A549 (cell line): ENCODE results near the gene RHBDD3. TPM values are rescaled to one million over a fixed set of nuclear protein-coding genes. Genes with fewer than 3 reads are reported as not detected.

ENCODE experiments used
- ATAC-seq, 2 experiments: fragments of 200-7000 bp in 1 of 2; fragments of >200 bp in 1 of 2; cut with Nextera tagmentation in 1 of 2; cut with Tn5 transposase in 1 of 2; 3 replicates each; pipeline versions ENCODE4 v1.8.0 to v1.9.1; 2018 to 2020; ENCODE audit warnings: mild to moderate bottlenecking in 1 of 2, moderate library complexity in 1 of 2
- CTCF ChIA-PET: fragments of 300-600 bp; sonication (Branson Sonifier 250); formaldehyde crosslinking; extraction: SDS; loops from one replicate; lab custom pipeline; 2021; ENCODE audit warnings: antibody characterized with exemption, inconsistent platforms; lab: Yijun Ruan, JAX
- POLR2A ChIA-PET: fragments of 350-600 bp; formaldehyde crosslinking; extraction: SDS; loops from one replicate; lab custom pipeline; 2021; ENCODE audit warnings: antibody characterized with exemption, inconsistent platforms; lab: Yijun Ruan, JAX
- DNase-seq, 2 experiments: peaks; one replicate each; pipeline versions ENCODE4 v3.0.0 to v3.0.0-alpha.2; 2011 to 2016; ENCODE audit warnings: low read depth in 1 of 2, low spot score in 1 of 2
- FAIRE-seq: peaks from 2 replicates; lab custom pipeline; 2011; peaks lifted over from hg19 to GRCh38; lab: Jason Lieb, UNC
- H3K27ac ChIP-seq, 2 experiments: fragments of >200 bp; sonication (Bioruptor Twin); formaldehyde crosslinking; 3 replicates each; pipeline ENCODE4 v1.5.1; 2016 to 2017
- H3K4me1 ChIP-seq: fragments of >200 bp; sonication (Bioruptor Twin); formaldehyde crosslinking; 3 replicates; pipeline ENCODE4 v1.6.1; 2016
- H3K4me2 ChIP-seq: fragments of >200 bp; sonication (Bioruptor Twin); formaldehyde crosslinking; 3 replicates; pipeline ENCODE4 v1.6.1; 2016
- H3K4me3 ChIP-seq: fragments of >200 bp; sonication (Bioruptor Twin); formaldehyde crosslinking; 3 replicates; pipeline ENCODE4 v1.5.1; 2016
- H3K9me3 ChIP-seq: fragments of >200 bp; sonication (Bioruptor Twin); formaldehyde crosslinking; 3 replicates; pipeline ENCODE4 v1.6.1; 2016
- CBX2 ChIP-seq: fragments of 200-600 bp; sonication (generic); IDR thresholded peaks from 2 replicates; pipeline ENCODE4 v1.6.1; 2016; ENCODE audit warnings: low read depth, mild to moderate bottlenecking, borderline replicate concordance
- CHD4 ChIP-seq: fragments of 200-600 bp; sonication (generic); IDR thresholded peaks from 2 replicates; pipeline ENCODE4 v1.6.1; 2016; ENCODE audit warnings: antibody characterized with exemption, mild to moderate bottlenecking, borderline replicate concordance
- ESRRA ChIP-seq: fragments of 150-350 bp; IDR thresholded peaks from 2 replicates; pipeline ENCODE4 v1.6.1; 2014; ENCODE audit warnings: mild to moderate bottlenecking, low read length, borderline replicate concordance
- FOXS1 ChIP-seq: fragments of 250-450 bp; sonication (Bioruptor Pico); IDR thresholded peaks from 2 replicates; pipeline ENCODE4 v1.5.0; 2020; ENCODE audit warnings: mild to moderate bottlenecking, moderate library complexity
- GATA3 ChIP-seq: IDR thresholded peaks from 2 replicates; pipeline ENCODE4 v1.6.1; 2012; ENCODE audit warnings: borderline replicate concordance
- HDAC2 ChIP-seq: fragments of 200-600 bp; sonication (generic); IDR thresholded peaks from 2 replicates; pipeline ENCODE4 v1.6.1; 2016
- HEYL ChIP-seq: fragments of 250-450 bp; sonication (Bioruptor Pico); IDR thresholded peaks from 2 replicates; pipeline ENCODE4 v1.8.0; 2021; ENCODE audit warnings: mild to moderate bottlenecking, moderate library complexity
- HOXA7 ChIP-seq: fragments of 250-450 bp; sonication (Bioruptor Pico); IDR thresholded peaks from 2 replicates; pipeline ENCODE4 v1.5.0; 2020; ENCODE audit warnings: mild to moderate bottlenecking, moderate library complexity
- HOXB13 ChIP-seq: fragments of 250-450 bp; sonication (Bioruptor Pico); IDR thresholded peaks from 2 replicates; pipeline ENCODE4 v1.5.0; 2020; ENCODE audit warnings: low read depth, mild to moderate bottlenecking, moderate library complexity
- JUN ChIP-seq, 2 experiments: fragments of >200 bp; sonication (Bioruptor Twin); formaldehyde crosslinking; IDR thresholded peaks; 2 replicates in 1 of 2; 3 replicates in 1 of 2; pipeline ENCODE4 v1.6.1; 2016 to 2017
- MAZ ChIP-seq: fragments of 150-350 bp; IDR thresholded peaks from 2 replicates; pipeline ENCODE4 v1.6.1; 2014; ENCODE audit warnings: antibody characterized with exemption, low read depth, low read length, borderline replicate concordance
- NFE2L2 ChIP-seq: fragments of 150-350 bp; conservative IDR thresholded peaks from 2 replicates; pipeline ENCODE4 v1.6.1; 2014; ENCODE audit warnings: low read length
- NR3C1 ChIP-seq: fragments of >200 bp; sonication (Bioruptor Twin); formaldehyde crosslinking; IDR thresholded peaks from 3 replicates; pipeline ENCODE4 v1.6.1; 2017
- PHF8 ChIP-seq: fragments of 200-600 bp; sonication (generic); IDR thresholded peaks from 2 replicates; pipeline ENCODE4 v1.6.1; 2016; ENCODE audit warnings: low read depth, mild to moderate bottlenecking, antibody characterized with exemption, moderate library complexity, borderline replicate concordance
- POLR2AphosphoS2 ChIP-seq: conservative IDR thresholded peaks from 2 replicates; pipeline ENCODE4 v1.6.1; 2012; ENCODE audit warnings: low read length, improper control_type of control experiment, inconsistent platforms
- RCOR1 ChIP-seq: fragments of 150-350 bp; IDR thresholded peaks from 2 replicates; pipeline ENCODE4 v1.6.1; 2014; ENCODE audit warnings: antibody characterized with exemption, low read length, low read depth
- REST ChIP-seq: fragments of 200-600 bp; sonication (generic); IDR thresholded peaks from 2 replicates; pipeline ENCODE4 v1.6.1; 2016; ENCODE audit warnings: antibody characterized with exemption, mild to moderate bottlenecking, moderate library complexity
- RFX5 ChIP-seq: fragments of 450-650 bp; IDR thresholded peaks from 2 replicates; pipeline ENCODE4 v1.7.1; 2014; ENCODE audit warnings: antibody characterized with exemption, mild to moderate bottlenecking, moderate library complexity
- RNF2 ChIP-seq: fragments of 200-600 bp; sonication (generic); IDR thresholded peaks from 2 replicates; pipeline ENCODE4 v1.6.1; 2016; ENCODE audit warnings: low read depth, mild to moderate bottlenecking, antibody characterized with exemption, moderate library complexity, borderline replicate concordance
- TFCP2L1 ChIP-seq: fragments of 250-450 bp; sonication (Bioruptor Pico); IDR thresholded peaks from 2 replicates; pipeline ENCODE4 v1.5.0; 2021; ENCODE audit warnings: mild to moderate bottlenecking
- USF2 ChIP-seq: fragments of 450-650 bp; IDR thresholded peaks from 2 replicates; pipeline ENCODE4 v1.6.1; 2014; ENCODE audit warnings: antibody characterized with exemption
- ZC3H11A ChIP-seq: fragments of 450-650 bp; IDR thresholded peaks from 2 replicates; pipeline ENCODE4 v1.6.1; 2014; ENCODE audit warnings: antibody characterized with exemption, mild to moderate bottlenecking
- ZFP36 ChIP-seq: fragments of 450-650 bp; IDR thresholded peaks from 2 replicates; pipeline ENCODE4 v1.6.1; 2014; ENCODE audit warnings: borderline replicate concordance; ENCODE audit not compliant: partially characterized antibody
- WGBS: methylation state at CpG from one replicate; pipeline ENCODE4 v1.1.6; 2017; ENCODE audit errors: missing lambda C conversion rate; 5-methylcytosine and 5-hydroxymethylcytosine counted together
- polyA plus RNA-seq, 4 experiments: library from polyadenylated mRNA; depleted of rRNA in 3 of 4; stranded (reverse); fragments of >200 nt; fragmentation: RNase III in 1 of 4; extraction: RNeasy Plus Mini Kit Qiagen cat#74134 plus additional on column Dnase treatment in 1 of 4; gene quantifications; 2 replicates in 3 of 4; 3 replicates in 1 of 4; pipeline ENCODE4 v1.2.3, GENCODE V29; 2011 to 2017
- TF ChIP-seq, protein P1 (sequence below): IDR thresholded peaks from 2 replicates; pipeline ENCODE4 v1.6.1; 2012; ENCODE audit warnings: low read depth, borderline replicate concordance
- TF ChIP-seq, protein P2 (sequence below): IDR thresholded peaks from 2 replicates; pipeline ENCODE4 v1.6.1; 2012
- TF ChIP-seq, protein P3 (sequence below): fragments of 250-450 bp; sonication (Bioruptor Pico); IDR thresholded peaks from 2 replicates; pipeline ENCODE4 v1.5.0; 2020; ENCODE audit warnings: low read depth, mild to moderate bottlenecking, moderate library complexity
- TF ChIP-seq, protein P4 (sequence below): fragments of >200 bp; sonication (Bioruptor Twin); formaldehyde crosslinking; IDR thresholded peaks from 3 replicates; pipeline ENCODE4 v1.6.1; 2016

RHBDD3 gene
- polyA plus RNA-seq, 2 of the 4 experiments (the other 2 are of a cell fraction) = 10.2 to 20.8 TPM

- Histone ChIP-seq H3K27ac (no peak overlapping the region), H3K9me3 (no peaks in the 10 kb centered on the region), H3K4me3 (no peak overlapping the region), H3K4me1 (peaks cover 3% of the 10 kb centered on the region), H3K4me2 (no peak overlapping the region)
- ChIA-PET CTCF (interaction anchor here (0.6 to 3.0 kb wide), 4 partner anchors 10 to 1227 kb away, joined by 3 to 11 read pairs (median 4); partner anchors contain the start of gene EMID1), POLR2A (no interaction called here)
- no peak for FAIRE-seq
- DNase-seq = no peak
- 72% methylated on average over 10 of the region's 14 CpGs for WGBS
- no peak for ATAC-seq
- no peak for TF ChIP-seq HEYL
- no peak for TF ChIP-seq FOXS1
- TF ChIP-seq HDAC2 = no peak
- no peak for TF ChIP-seq RNF2
- TF ChIP-seq, protein P1, sequence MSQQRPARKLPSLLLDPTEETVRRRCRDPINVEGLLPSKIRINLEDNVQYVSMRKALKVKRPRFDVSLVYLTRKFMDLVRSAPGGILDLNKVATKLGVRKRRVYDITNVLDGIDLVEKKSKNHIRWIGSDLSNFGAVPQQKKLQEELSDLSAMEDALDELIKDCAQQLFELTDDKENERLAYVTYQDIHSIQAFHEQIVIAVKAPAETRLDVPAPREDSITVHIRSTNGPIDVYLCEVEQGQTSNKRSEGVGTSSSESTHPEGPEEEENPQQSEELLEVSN = no peak
- TF ChIP-seq, protein P2, sequence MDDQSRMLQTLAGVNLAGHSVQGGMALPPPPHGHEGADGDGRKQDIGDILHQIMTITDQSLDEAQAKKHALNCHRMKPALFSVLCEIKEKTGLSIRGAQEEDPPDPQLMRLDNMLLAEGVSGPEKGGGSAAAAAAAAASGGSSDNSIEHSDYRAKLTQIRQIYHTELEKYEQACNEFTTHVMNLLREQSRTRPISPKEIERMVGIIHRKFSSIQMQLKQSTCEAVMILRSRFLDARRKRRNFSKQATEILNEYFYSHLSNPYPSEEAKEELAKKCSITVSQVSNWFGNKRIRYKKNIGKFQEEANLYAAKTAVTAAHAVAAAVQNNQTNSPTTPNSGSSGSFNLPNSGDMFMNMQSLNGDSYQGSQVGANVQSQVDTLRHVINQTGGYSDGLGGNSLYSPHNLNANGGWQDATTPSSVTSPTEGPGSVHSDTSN = no peak
- TF ChIP-seq MAZ = no peak
- TF ChIP-seq USF2 = no peak
- no peak for TF ChIP-seq CHD4
- TF ChIP-seq CBX2 = no peak
- TF ChIP-seq ESRRA = no peak
- no peak for TF ChIP-seq RCOR1
- TF ChIP-seq, protein P3, sequence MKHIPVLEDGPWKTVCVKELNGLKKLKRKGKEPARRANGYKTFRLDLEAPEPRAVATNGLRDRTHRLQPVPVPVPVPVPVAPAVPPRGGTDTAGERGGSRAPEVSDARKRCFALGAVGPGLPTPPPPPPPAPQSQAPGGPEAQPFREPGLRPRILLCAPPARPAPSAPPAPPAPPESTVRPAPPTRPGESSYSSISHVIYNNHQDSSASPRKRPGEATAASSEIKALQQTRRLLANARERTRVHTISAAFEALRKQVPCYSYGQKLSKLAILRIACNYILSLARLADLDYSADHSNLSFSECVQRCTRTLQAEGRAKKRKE (CRISPR knock-in tag) = no peak
- TF ChIP-seq HOXA7 = no peak
Observed at GRCh38 chr22:29215012-29215860, 52.5 kb downstream of the RHBDD3 start.

GRCh38 chr22:29214232-29214631 is 53.5 kb downstream of the RHBDD3 start:
- ChIA-PET POLR2A (no interaction called here), CTCF (interaction anchor here (1.9 to 3.0 kb wide), 2 partner anchors 16 to 31 kb away, joined by 4 to 11 read pairs; no protein-coding TSS in a partner anchor)
- DNase-seq (no peak), ATAC-seq (no peak), FAIRE-seq (no peak)
- Histone ChIP-seq H3K9me3 (no peaks in the 10 kb centered on the region), H3K4me3 (no peak overlapping the region), H3K4me1 (no peaks in the 10 kb centered on the region), H3K27ac (no peak overlapping the region), H3K4me2 (no peak overlapping the region)
- WGBS = 69% methylated on average over 6 of the region's 6 CpGs
- TF ChIP-seq, protein P2 = no peak
- TF ChIP-seq, protein P4, sequence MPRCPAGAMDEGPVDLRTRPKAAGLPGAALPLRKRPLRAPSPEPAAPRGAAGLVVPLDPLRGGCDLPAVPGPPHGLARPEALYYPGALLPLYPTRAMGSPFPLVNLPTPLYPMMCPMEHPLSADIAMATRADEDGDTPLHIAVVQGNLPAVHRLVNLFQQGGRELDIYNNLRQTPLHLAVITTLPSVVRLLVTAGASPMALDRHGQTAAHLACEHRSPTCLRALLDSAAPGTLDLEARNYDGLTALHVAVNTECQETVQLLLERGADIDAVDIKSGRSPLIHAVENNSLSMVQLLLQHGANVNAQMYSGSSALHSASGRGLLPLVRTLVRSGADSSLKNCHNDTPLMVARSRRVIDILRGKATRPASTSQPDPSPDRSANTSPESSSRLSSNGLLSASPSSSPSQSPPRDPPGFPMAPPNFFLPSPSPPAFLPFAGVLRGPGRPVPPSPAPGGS = no peak
- TF ChIP-seq ZC3H11A = no peak
- TF ChIP-seq ESRRA = no peak
- TF ChIP-seq NFE2L2 = no peak
- TF ChIP-seq JUN (IDR thresholded peaks at IDR 0.05) = no peak
- TF ChIP-seq PHF8 = no peak
- TF ChIP-seq ZFP36 = no peak
- no peak for TF ChIP-seq NR3C1
- no peak for TF ChIP-seq REST
- TF ChIP-seq POLR2AphosphoS2 = no peak
- no peak for TF ChIP-seq TFCP2L1 (CRISPR knock-in tag)
- TF ChIP-seq GATA3 = no peak
- TF ChIP-seq RCOR1 = no peak
- TF ChIP-seq HOXB13 (CRISPR knock-in tag) = no peak
- TF ChIP-seq HEYL = no peak
- no peak for TF ChIP-seq RFX5
